CD1c-positive myeloid dendritic cell (primary cell): Measurements from ENCODE around the gene KCTD20.

Source experiments
- DNase-seq: peaks from one replicate; pipeline ENCODE4 v3.0.0-alpha.2; 2016; ENCODE audit errors: extremely low spot score

KCTD20 gene

DNA sequence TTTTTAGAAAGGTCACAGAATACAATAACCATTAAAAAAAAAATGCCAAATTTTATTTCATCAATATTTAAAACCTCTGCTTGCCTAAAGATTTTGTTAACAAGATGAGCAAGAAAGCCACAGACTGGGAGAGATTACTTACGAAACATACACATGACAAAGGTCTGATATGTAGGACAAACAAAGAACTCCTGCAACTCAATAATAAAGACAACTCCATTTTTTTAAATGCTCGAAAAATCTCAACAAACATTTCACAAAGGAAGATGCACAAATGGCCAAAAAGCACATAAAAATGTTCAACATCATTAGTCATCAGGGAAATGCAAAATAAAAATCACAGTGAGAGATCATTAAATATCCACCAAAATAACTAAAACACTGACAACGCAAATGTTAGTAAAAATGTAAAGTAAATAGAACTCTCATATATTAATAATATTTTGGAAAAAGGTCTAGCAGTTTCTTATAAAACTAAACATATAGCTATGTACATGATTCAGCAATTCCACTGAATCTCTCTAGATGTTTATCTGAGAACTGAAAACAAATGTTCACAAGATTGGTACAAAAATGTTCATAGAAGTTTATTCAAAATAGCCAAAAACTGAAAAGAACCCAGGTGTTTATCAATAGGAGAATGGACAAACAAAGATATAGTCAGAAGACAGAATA is 94.2 kb downstream of the KCTD20 start:
- no peak for DNase-seq

DNA sequence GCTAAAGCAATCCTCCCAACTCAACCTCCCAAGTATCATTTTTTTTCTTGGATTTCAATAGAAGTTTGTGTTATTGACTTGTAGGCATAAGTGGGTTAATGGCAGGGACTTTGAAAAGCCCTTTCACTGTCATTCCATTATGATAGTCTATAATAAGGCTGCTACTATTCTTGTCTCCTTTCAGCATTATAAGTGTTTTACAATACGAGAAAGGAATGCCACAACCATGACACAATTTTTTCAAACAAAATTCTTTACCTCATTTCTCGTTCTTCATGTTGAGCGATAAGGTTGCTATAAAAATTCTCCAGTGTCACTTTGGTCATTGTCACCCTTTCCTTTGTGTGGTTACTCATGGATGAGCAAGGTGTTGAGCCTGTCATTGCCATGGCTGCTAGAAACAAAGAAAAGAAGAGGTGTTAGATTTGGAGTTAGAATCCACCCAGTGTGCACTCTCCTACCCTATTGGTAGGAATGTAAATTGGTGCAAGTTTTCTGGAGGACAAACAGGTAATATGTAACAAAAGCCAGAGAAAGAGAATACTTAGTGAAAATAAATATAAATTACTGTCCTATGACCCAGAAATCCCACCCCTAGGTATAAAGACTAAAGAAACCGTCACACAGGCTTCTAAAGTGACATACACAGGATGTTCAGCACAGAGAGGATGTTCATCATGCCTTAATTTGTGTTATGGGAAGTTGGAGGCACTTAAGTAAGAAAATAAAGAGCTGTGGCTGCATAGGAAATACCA is 97.2 kb downstream of the KCTD20 start:
- no peak for DNase-seq
